HG02623 (cell line): ENCODE results near the gene SYT13.

Experiments
- ATAC-seq: cut with Tn5 transposase; IDR thresholded peaks from one replicate; pipeline ENCODE4 v1.9.1; 2021; ENCODE audit warnings: moderate library complexity; ENCODE audit not compliant: unreplicated experiment

Gene SYT13

GRCh38 chr11:45285930-45286632 is at the start of gene SYT13:
Gene SYT13, minus strand, starts transcription at chr11:45286341. Its CDS starts 134 bp downstream, at chr11:45286207.
- no peak for ATAC-seq

- no peak for ATAC-seq
These were observed 49.3 kb upstream of the SYT13 start for GRCh38 chr11:45335434-45335833.

GRCh38 chr11:45334836-45335235 is 48.7 kb upstream of the SYT13 start:
- ATAC-seq, result no peak

GRCh38 chr11:45334410-45334809 is 48.3 kb upstream of the SYT13 start:
- no peak for ATAC-seq

- ATAC-seq, result no peak
These were observed 47.1 kb upstream of the SYT13 start for GRCh38 chr11:45333001-45333971.

GRCh38 chr11:45332276-45332934 is 46.3 kb upstream of the SYT13 start:
- no peak for ATAC-seq

- no peak for ATAC-seq
These were observed 45.7 kb upstream of the SYT13 start for GRCh38 chr11:45331839-45332238.

GRCh38 chr11:45328726-45329125 is 42.6 kb upstream of the SYT13 start:
- ATAC-seq, result no peak

GRCh38 chr11:45324459-45324858 is 38.3 kb upstream of the SYT13 start:
- ATAC-seq, result no peak

- no peak for ATAC-seq
These were observed 37.6 kb upstream of the SYT13 start for GRCh38 chr11:45323601-45324249.

- no peak for ATAC-seq
These were observed 36.9 kb upstream of the SYT13 start for GRCh38 chr11:45322891-45323600.

- ATAC-seq, result no peak
These were observed 36.1 kb upstream of the SYT13 start for GRCh38 chr11:45322111-45322705.

GRCh38 chr11:45321669-45322068 is 35.5 kb upstream of the SYT13 start:
- ATAC-seq, result no peak

- no peak for ATAC-seq
These were observed 35.0 kb upstream of the SYT13 start for GRCh38 chr11:45321031-45321595.

- ATAC-seq, result no peak
These were observed 34.2 kb upstream of the SYT13 start for GRCh38 chr11:45320371-45320770.

GRCh38 chr11:45319077-45319476 is 32.9 kb upstream of the SYT13 start:
- no peak for ATAC-seq

- no peak for ATAC-seq
These were observed 32.4 kb upstream of the SYT13 start for GRCh38 chr11:45318516-45318915.

GRCh38 chr11:45316258-45316657 is 30.1 kb upstream of the SYT13 start:
- no peak for ATAC-seq

GRCh38 chr11:45314900-45315299 is 28.8 kb upstream of the SYT13 start:
- no peak for ATAC-seq
